Thoracic aorta endothelial cell (primary cell): ENCODE results near the gene PPP1CA. TPM values are rescaled to one million over a fixed set of nuclear protein-coding genes. Genes with fewer than 3 reads are reported as not detected.

ENCODE experiments used
- small RNA-seq: library from RNA; depleted of rRNA; stranded (forward); fragments of <200 nt; gene quantifications from one replicate; pipeline ENCODE3, GENCODE V24; 2012
- total RNA-seq: library from RNA; depleted of rRNA; stranded (reverse); fragments of >200 nt; gene quantifications from 2 replicates; pipeline ENCODE4 v1.2.3, GENCODE V29; 2012

Gene PPP1CA
- 200 and 207 TPM in 2 replicates for total RNA-seq

GRCh38 chr11:67401495-67402191 is at the start of gene PPP1CA:
Gene PPP1CA, minus strand, starts transcription at chr11:67401858. Its CDS starts 76 bp downstream, at chr11:67401782.

GRCh38 chr11:67437082-67437808 is 35.6 kb upstream of the PPP1CA start, which contains the start of gene PTPRCAP:
Gene PTPRCAP, minus strand, starts transcription at chr11:67437682. Its CDS starts 63 bp downstream, at chr11:67437619.

GRCh38 chr11:67428052-67429001 is 26.7 kb upstream of the PPP1CA start, which contains the start of gene RPS6KB2:
Gene RPS6KB2, plus strand, starts transcription at chr11:67428494. Its CDS starts 52 bp downstream, at chr11:67428546.

DNA sequence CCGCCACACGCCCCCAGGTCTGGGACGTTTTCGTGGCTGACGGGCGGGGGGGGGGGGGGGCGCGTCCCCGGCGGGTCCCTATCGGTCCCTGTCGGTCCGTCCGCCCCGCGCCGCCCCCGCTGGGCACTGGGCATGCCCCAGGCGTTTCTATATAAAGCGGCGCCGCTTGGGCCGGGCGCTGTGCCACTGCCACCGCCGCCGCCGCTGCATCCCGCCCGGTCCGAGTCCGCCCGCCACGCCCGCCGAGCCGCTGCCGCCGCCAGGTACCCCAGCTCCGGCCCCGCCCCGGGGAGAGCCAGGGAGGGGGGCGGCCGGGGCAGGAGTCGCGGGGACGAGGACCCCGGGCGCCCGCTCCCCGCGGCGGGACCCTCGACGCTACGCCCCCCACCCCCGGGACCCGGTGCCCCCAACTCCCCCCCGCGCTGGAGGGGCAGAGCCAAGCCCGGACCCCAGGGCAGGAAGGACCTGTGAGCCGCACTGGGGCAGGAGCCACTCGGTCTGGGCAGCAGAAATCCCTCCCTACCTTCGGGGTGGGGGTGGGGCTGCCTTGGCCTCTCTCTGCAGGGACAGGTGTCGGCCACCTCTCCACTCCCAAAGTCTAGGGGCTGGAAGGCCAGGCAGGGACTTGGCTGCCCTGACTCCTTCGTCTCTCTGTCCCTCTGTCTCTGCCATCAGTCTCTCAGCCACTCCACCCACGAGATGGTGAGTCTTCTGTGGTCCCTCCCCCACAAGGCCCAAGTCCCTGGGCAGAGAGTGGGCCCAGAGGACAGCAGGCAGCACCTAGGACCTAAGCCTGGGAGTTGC is 14.0 kb upstream of the PPP1CA start, which contains the start of gene CARNS1:
CARNS1 (plus strand) TSS at position 178 of the 804 bp plus-strand sequence; CDS start at position 700, 522 bp downstream.

GRCh38 chr11:67391304-67392182 is 10.1 kb downstream of the PPP1CA start, which contains the start of gene RAD9A:
Gene RAD9A, plus strand, starts transcription at chr11:67391986. Its CDS starts 59 bp downstream, at chr11:67392045.

DNA sequence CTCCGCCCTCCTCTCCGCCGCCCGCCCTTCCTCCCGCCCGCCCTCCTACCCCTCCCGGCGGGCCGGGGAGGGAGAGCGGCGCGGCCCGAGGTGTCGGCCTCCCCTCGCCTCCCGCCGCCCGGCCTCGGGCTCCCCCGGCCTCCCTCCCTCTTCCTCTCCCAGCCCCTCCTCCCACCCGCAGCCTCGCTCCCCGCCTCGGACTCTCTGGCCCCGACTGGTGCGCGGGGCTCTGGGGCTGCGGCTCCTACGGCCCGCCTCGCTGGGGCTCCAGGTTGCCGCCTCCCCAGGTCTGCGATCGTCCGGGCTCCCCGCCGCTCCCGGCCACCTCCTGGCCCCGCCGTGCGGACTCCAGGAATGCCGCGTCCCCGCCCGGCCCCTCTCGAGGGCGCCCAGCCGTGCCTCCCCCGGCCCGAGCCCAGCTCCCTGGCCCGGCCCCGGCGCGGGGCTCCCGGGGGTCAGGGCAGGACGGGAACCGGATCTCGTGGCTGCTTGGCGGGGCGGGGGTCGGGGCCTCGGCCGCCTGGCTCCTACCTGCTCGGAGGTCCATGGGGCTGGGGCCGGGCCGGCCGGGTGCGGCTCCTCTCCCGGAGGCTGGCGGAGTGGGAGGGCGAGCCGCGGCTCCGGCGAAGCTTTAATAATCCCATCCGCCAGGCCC is 28.5 kb downstream of the PPP1CA start, which contains the start of gene CLCF1:
CLCF1 (minus strand) TSS at position 606 of the 655 bp plus-strand sequence; CDS start at position 547, 59 bp downstream.

GRCh38 chr11:67353317-67354074 is 48.2 kb downstream of the PPP1CA start, which contains the start of gene POLD4:
Gene POLD4, minus strand, starts transcription at chr11:67353546. Its CDS starts 147 bp downstream, at chr11:67353399.

Small RNAs within 50 kb of the gene (small RNA-seq; reads per million reads assigned to genes)
- gene RN7SKP239 = not detected
- gene RNU6-1238P = not detected

Other genes starting within 250 kb of the PPP1CA start
- gene GRK2, start 135.4 kb downstream of the PPP1CA start, total RNA-seq = 29.1 and 39.3 TPM in 2 replicates
- 22.1 and 23.5 TPM in 2 replicates for gene ANKRD13D, start 112.6 kb downstream of the PPP1CA start, total RNA-seq
- 8.2 and 9.0 TPM in 2 replicates for gene SSH3, start 98.3 kb downstream of the PPP1CA start, total RNA-seq
- gene POLD4, start 48.3 kb downstream of the PPP1CA start, total RNA-seq = 37.9 and 45.9 TPM in 2 replicates
- gene CLCF1, start 28.3 kb downstream of the PPP1CA start, total RNA-seq = 2.3 and 2.9 TPM in 2 replicates
- gene RAD9A, start 9.9 kb downstream of the PPP1CA start, total RNA-seq = 4.4 and 6.7 TPM in 2 replicates
- gene TBC1D10C, start 2.2 kb upstream of the PPP1CA start, total RNA-seq = not detected in 2 replicates
- gene CARNS1, start 13.8 kb upstream of the PPP1CA start, total RNA-seq = 0.13 and 0.22 TPM in 2 replicates
- 39.9 and 47.4 TPM in 2 replicates for gene RPS6KB2, start 26.6 kb upstream of the PPP1CA start, total RNA-seq
- gene PTPRCAP, start 35.8 kb upstream of the PPP1CA start, total RNA-seq = 0.27 and 0.93 TPM in 2 replicates
- 84.4 and 99.6 TPM in 2 replicates for gene CORO1B, start 41.6 kb upstream of the PPP1CA start, total RNA-seq
- not detected in 2 replicates for gene GPR152, start 50.9 kb upstream of the PPP1CA start, total RNA-seq
- 0.65 and 1.1 TPM in 2 replicates for gene CABP4, start 53.5 kb upstream of the PPP1CA start, total RNA-seq
- gene TMEM134, start 67.4 kb upstream of the PPP1CA start, total RNA-seq = 19.4 and 20.2 TPM in 2 replicates
- 34.6 and 37.0 TPM in 2 replicates for gene AIP, start 81.2 kb upstream of the PPP1CA start, total RNA-seq
- gene PITPNM1, start 103.5 kb upstream of the PPP1CA start, total RNA-seq = 10.1 and 16.3 TPM in 2 replicates
- gene CDK2AP2, start 106.3 kb upstream of the PPP1CA start, total RNA-seq = 21.1 and 22.7 TPM in 2 replicates
- not detected in 2 replicates for gene CABP2, start 121.6 kb upstream of the PPP1CA start, total RNA-seq
- gene GSTP1, start 182.0 kb upstream of the PPP1CA start, total RNA-seq = 635 and 696 TPM in 2 replicates
- 156 and 162 TPM in 2 replicates for gene NDUFV1, start 205.1 kb upstream of the PPP1CA start, total RNA-seq
- gene NUDT8, start 228.1 kb upstream of the PPP1CA start, total RNA-seq = 9.6 and 12.3 TPM in 2 replicates
- not detected in 2 replicates for gene TBX10, start 237.9 kb upstream of the PPP1CA start, total RNA-seq
- gene ACY3, start 248.9 kb upstream of the PPP1CA start, total RNA-seq = not detected in 2 replicates